Stimulated activated CD4-positive, alpha-beta T cell treated with anti-CD3 and anti-CD28 coated beads, Interleukin-1b, Interleukin-23, amount 100 ng/mL, for 48 hours (primary cell): ENCODE data around the gene SEMA4C.

Source experiments
- DNase-seq: peaks from one replicate; pipeline ENCODE4 v3.0.0-alpha.2; 2020

Gene SEMA4C

DNA sequence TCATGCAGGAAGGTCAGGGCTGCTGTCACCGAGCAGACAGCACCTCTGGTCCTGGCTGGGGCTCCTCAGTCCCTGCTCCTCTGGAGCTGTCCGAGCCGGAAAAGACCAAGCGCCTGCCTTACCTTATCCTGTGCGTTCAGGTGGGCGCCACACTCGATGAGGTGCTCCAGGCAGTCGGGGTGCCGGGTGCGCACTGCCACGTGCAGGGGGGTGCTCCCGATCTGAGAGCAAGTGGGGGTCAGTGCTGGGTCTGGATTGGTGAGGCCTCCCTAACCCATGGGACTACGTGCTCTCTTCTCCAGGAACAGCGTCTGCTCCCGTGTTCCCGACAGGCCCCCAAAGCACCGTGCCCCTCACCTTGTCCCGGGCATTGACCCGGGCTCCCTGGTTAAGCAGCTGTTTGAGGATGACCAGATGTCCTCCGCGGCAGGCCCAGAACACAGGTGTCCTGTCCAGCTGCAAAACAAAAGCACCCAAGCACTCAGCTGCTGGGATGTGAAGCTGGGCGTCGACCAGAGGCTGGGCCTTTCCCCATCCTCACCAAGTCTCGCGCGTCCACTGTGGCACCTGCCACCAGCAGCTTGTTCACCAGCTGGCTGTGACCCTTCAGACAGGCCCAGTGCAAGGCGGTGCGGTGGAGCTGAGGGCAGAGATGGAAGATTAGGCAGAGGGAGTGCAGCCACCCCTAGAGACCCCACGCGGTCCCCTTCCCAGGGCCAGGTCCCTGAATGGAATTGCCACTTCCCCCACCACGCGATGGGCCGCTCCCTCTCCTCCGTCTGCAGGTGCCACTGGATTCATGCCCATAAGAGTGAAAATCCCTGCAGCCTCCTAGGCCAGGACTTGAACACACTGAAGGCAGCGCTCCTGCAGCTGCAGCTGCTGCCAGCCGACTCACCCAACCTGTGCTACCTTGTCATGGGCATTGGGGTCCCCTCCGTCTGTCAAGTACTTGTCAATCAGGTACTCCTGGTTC is 29.7 kb downstream of the SEMA4C start:
- DNase-seq = no peak

DNA sequence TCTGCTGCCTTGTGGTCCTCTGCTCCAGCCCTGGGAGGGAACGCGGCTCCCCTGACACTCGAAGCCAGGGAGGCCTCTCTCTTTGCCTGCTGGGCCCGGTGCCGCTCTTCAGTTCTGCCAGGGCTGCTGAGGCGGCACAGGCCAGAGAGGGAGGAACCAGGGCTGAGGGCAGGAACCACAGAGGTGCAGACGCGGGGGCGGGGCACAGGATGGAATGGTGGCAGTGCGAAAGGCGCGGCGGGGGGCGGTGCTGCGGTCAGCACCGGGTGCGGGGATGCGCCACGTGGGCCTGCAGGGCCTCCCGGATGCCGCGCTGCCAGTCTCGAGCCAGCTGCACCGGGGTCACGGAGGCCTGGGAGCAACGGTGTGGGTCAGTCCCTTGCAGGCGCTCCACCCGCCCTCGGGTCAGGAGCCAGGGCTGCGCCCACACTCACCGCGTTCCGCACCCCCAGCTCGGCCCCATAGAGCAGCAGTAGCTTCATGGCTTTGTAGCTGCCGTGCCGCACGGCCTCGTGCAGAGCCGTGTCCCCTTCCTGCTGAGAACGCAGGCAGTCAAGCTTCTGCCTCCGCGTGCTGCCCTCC is 30.5 kb downstream of the SEMA4C start:
- peak; percentile 73 for DNase-seq

DNA sequence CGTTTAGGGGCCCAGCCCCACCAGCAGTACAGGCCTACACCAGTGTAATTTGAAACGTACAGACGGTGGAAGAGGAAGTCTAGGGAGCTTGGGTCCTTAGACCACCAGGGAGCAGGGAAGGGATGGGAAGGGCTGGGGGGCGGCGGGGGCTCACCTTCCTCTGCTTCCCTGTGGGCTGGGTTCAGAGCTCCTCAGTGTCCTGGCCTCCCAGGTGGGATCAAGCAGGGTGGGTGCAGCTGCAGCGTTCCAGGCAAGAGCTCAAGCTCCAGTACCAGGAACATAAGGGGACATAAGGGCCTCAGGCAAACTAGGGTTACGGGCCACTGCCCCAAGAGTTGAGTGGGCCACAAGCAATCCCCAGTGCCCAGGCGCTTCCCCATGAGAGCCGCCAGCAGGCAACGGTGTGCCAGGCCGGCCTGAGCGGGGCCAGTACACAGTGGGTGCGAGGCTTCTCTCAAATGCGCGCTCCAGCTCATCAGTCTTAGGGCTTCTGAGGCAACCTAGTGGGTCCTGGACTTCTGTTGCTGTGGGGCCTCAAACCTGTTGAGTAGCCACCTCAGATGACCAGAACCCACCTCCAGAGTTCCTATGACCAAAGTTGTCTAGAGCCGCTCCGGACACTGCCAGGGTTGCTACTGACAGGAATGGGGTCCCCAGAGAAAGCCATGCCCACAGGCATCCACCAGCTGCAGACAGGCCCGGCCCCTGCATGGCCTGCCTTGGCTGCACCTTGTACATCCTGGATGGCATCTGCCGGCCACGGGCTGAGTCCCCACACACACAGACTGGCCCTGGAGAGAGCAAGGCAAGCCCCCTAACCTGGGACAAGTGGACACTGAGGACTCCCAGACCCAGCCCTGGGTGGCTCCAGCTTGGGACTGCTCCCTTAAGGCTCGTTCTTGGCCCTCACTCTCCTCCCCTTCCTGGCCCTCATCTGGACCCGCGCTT is 31.3 kb downstream of the SEMA4C start:
- DNase-seq = no peak

DNA sequence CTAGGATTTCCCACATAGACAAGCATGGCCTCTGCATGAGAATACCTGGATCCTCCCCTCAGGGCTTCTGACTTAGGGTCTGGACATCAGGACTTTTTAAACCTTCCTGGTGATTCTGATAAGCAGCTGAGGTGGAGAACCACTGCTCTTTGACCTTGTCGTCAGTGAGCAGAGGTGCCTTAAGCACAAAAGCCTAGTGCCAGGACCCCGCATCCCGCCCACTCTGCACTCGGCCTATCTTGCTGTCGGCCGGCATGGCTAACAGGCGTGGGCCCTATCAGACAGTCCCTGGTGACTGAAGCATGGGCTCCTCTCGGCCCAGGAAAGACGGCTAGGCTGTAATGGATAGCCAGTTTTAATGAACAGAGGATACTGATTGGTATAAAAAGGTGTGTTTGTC is 32.3 kb downstream of the SEMA4C start:
- no peak for DNase-seq

DNA sequence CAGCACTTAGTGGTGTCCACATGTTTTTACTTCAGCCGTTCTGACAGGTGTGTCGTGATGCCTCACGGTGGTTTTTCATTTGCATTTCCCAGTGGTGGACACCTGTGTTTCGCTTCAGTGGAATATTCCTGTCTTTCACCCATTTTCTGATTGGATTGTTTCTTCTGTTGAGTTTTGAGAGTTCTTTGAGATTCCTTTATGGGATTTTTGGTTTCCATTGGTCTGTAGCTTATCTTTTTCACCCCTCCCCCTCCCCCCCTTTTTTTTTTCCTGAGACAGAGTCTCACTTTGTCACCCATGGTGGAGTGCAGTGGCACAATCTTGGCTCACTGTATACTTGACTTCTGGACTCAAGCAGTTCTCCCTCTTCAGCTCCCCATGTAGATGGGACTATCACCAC is 34.0 kb downstream of the SEMA4C start:
- DNase-seq = no peak

DNA sequence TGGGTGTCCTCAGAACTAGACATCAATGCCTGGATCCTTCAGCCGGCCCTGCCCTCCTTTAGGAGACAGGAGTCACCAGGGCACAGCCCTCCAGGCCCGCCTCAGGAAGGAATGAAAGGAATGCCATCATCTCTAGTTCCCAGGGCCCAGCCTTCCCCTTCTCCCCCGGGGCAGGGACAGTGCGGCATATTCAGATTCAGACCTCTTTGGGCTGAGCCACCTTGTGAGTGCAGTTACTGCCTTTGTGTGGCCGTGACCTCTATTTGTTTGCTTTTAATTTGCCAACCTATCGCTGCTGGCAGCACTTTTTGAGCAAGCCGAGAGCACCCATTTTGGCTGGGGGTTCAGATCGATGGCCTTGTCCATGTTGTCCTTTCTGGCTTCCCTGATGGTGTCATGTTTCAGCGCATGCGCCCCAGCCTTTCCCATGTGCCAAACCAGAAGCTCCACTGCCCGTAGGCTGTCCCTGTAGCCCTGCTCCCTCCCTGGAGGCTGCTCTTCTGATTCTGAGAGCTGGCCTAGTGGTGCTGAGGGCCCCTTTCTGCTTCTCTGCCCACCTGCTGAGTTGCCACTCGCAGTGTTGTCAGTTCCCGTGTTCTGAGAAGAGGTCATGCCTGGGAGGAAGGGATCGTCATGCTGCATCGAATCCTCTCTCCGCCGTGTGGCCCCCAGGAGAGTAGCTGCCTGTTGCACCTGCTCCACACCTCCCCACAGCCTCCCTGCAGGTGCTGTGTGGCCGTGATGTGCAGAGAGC is 36.9 kb downstream of the SEMA4C start:
- DNase-seq = no peak

DNA sequence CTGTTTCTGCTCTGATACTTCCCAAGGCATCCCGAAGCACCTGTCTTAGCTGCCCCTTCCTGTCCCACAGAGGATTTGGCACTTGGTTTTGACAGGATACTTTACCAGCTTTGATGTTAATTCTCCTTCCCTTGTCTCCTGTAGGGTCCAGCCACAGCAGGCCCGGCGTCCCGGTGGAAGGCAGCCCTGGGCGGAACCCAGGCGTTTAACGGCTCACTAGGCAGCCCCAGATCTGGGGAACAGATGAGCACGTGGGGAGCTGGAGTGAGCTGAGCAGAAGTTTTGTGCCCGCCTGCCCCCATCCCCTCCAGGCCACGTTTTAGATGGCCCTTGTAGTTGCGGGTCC is 37.5 kb downstream of the SEMA4C start:
- no peak for DNase-seq

DNA sequence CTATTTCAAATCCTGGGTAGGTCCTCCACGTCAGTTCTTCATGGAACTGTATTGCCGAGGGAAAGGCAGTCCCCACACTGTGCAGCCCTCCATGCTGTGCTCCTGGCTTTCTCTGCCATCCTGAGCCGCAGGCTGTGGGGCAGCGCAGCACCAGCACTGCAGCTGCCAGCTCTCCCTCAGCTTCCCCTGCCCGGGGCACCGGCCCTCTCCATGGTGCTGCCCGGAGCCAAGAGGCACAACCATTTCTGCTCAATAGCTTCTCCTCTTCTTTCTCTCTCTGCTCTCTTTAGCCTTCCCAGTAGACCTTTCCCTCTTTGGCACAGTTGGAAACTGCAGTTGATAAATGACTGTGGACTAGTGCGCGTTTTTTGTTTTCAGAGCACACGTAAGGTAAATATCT is 38.2 kb downstream of the SEMA4C start:
- DNase-seq = no peak

DNA sequence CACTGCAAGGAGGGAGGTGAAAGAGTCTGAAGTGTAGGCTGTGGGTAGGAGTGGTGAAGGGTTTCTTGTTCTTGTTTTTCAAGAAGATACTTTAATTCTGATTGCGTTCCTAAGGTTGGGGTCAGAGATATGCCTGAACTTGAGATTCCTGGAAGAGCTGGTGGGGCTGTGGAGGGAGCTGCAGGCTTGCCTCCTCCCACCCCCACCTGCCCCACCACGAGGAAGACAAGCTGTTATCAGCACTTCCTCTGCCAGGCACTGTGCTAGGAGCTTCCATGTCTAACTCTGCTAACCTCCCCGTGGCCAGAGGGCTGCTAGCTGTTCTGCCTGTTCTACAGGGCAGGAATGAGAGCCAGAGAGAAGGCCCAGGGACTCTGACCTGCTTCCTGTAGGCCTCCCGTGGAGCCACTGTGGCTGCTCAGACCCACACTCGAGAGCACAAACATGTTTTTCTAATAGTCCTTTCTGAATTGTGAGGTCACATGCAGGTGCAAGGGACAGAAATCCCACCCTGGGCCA is 39.8 kb downstream of the SEMA4C start:
- no peak for DNase-seq

DNA sequence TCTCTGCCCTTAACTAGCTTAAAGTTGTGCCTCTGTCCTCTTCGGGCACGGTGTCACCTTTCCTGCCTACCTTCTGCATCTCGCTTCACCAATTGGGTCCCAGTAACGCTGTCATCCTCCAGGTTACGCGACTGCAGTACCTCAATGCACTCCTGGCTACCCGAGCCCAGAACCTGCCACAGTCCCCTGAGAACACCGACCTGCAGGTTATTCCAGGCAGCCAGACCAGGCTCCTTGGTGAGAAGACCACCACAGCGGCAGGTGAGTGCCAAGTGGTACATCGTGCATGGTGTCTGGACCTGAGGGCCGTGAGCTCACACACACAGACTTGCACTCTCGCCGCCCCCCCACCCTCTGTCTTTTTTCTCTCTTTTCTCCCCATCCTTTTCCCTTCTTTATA is 41.0 kb downstream of the SEMA4C start:
- DNase-seq = no peak

DNA sequence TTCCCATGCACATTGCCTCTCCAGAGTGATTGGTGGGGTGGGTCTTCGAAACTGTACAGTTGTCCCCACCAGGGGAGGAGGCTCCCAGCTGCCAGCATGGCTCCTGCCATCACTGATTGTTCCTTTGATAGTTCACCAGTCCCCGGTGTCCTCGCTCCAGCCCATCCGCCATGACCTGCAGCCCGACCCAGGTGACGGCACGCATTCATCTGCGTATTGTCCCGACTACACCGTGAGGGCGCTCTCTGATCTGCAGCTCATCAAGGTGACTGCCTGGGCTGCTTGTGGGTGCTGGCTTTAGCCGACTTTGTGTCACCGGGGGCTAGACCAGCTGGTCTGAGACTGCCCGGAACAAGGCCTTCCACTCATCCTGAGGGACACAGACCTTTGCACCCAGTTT is 41.4 kb downstream of the SEMA4C start:
- DNase-seq = no peak

DNA sequence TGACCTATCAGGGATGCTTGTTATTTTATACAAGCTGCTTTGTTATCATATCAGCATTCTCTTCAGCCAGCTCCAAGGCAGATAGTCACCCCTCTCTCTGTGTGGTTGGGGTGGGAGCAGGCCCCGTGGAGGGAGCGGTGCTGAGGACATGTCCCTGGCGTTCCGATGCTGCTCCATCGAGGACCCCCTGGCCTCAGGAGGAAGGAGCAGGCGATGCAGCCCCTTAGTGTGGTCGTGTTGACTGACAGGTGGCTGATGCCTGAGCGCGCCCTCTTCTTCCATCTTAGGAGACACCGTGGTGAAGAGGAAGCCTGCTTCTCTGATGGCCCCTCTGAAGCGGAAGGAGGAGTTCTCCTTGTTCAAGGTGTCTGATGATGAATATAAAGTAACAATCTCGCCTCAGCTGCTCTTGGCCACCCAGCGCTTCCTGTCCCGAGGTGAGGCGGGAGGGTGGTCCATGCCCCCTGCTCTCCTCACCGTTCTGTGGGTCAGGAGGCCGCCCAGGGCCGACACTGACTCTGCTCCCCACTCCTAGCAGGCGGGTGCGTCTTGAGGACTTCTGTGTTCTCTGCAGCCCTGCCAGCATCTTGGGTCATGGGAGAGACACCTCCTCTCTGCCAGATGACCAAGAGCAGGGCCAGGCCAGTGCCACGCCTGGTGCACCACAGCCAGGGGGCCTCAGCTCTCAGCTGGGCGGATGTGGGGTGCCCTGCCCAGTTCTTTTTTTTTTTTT is 43.2 kb downstream of the SEMA4C start:
- no peak for DNase-seq

DNA sequence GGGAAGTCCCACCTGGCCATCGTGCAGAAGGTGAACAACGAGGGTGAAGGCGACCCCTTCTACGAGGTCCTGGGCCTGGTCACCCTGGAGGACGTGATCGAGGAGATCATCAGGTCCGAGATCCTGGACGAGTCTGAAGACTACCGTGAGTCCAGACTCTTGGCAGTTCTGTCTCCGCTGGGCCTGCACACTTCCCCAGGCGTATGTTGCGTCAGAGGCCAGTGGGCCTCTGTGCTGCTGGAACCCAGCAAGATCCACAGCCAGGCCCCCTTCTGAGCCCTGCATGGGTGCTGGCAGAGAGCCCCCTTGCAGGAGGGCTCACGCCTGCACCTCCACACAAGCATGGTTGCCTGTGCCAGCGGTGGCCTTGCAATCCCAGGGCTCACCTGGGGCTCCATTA is 44.8 kb downstream of the SEMA4C start:
- no peak for DNase-seq

DNA sequence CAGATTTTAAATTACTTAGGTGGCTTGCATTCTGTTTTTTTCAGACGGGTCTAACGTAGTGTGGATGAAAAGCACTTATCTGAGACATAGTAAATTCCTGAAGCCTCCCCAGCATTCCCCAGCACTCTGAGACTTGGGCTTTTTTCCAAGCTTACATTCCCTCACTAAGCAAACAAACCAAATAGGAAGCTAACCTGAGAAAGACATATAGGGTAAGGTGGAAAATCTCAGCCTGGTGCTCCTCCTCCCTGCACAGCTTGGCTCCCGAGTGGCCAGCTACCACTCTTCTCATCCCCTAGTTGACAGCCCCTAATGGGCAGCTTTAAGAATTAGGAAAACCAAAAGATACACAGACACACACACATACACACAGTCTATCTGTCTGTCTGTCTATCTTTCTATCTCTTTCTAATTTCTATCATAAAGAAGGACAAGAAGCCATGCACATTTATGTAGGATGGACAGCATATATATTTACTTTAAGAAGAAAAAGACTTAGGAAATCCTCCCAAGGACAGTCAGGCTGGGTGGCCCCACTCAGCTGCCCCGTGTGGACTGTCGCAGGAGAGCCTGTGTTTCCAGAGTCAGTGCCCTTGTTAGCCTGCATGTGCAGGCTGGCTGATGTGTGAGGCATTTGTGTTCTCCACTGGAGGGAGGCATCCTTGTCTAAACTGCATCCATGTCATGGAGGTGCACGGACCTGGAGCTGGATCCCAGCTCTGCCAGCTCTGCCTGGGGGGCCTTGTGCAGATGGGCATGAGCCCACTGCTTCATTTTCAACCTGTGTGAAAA is 45.6 kb downstream of the SEMA4C start:
- no peak for DNase-seq

DNA sequence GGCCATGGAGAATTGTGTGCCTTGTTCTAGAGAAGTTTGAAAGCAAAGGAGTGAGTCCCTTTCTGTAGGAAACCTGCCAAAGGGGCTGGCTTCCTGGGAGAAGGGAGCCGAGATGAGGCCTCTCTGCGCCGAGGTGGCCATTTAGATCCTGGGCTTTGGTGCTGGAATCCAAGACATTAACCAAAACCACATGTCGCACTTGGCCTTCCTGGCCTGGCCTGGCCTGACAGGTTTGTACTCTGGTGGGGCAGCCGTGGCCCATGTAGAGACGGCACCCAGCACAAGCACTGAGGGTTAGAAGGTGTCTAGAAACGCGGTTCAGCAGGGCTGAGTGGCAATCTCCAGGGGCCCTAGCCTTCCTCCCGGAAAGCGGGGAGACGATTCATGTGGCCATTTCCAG is 46.7 kb downstream of the SEMA4C start:
- no peak for DNase-seq

DNA sequence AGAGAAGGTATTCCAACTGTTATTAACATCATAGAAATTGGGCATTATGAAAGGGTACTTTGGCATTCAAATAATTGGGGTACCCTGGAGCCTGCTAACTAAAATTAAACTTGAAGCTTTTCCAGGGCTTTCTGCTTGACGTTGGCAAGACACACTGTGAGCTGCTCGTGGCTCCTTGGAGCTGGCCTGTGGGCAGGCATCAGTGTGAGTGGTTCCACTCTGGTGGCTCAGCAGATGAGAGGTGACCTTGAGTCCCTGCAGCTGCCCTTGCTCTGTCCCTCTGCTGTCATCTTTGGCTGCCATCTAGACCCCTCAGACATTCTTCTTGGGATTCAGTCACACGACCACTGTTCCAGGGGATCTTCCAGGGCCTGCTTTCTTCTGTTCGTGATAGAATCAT is 47.1 kb downstream of the SEMA4C start:
- DNase-seq = no peak

DNA sequence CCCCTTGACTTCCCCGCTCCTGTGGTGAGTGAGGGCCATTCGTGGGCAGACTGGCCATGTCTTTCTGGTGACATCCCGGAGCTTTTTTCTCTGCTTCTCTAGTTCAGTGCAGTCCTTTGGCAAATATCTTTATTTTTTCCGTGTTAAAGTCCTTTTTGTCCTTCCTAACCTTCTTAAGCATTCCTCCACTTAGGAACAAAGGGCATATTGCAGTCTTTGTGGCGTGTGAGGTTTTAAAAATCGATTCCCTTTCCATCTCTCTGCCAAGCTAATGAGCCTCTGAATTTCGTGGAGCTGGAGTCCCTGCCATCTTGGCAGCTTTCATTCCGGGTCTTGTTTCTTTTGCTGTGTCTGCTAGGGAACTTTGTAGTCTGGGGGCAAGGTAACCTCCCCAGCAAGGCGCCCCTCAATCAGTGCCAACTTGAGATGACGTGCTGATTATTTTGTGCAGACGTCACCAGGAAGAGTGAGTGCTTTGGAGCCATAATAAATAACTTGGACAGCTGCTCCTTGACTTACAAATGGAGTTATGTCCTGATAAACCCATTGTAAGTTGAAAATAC is 48.7 kb downstream of the SEMA4C start:
- no peak for DNase-seq

DNA sequence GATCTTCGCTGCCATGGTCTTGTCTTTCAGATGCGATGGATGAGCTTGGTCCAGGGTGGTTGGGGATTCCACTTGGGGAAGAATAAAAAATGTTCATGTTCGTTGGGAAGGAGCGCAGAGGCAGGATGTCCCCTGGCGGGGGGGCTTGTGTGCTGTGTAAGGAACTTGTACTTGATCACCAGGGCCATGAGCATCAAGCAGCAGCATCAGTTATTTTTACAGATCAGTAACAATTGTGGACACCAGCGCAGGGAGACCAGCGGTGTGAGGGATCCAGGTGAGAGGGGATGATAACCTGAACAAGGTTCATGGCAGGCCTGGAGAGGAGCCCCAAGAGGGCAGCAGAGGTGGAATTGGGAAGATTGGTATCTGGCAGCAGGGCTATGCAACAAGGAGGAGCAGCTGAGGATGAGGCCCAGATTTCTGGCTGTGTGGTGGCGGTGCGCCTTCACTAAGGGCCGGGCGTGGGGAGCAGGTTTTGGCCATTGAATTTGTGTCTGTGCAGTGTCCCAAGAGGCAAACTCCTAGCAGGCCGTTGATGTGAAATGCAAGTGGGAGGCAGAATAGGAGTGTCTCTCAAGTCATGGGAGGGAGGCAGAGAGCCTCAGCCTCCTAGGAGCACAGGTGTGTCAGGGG is 49.9 kb downstream of the SEMA4C start:
- DNase-seq = no peak

DNA sequence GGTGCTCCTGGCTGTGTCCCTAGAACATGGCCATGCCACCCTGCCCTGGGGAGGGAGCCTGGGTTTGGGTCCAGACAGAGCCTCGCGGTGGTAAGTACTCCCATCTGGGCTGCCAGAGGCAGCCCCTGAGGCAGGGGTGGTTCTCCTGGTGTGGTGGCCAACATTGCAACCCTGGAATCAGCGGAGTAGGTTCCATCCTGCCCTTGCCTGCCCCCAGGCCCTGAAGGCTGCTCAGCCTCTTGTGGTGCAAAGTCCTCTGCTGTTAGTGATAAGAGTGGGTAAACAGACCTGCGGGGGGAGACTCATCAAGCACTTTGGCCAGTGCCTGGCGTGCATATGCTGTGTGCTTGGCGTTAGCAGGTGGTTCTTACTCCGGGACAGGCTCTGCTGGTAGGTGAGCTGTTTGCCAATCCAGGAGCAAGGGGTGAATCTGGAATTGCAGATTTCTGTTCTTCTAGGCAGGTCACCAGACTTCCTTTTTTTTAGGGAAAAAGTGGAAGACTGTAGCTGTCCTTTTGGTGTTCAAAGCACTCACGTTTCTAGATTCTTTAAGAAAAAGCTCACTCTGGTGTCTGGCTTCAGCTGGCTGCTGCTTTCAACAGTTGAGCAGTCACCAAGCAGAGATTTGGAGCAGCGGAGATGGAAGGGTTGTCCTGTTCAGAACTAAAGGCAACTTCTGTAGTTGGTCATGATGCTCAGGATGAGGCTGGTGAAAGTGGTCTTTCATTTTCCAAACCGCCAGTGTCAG is 50.6 kb downstream of the SEMA4C start:
- no peak for DNase-seq
